Spleen (tissue), 11 donors: ENCODE results near the gene CCL1. TPM values are rescaled to one million over a fixed set of nuclear protein-coding genes. Genes with fewer than 3 reads are reported as not detected.
A peak's percentile ranks its signal among the peaks of the same experiment; 100 is the strongest.

Experiments
- DNase-seq: peaks from one replicate; pipeline ENCODE4 v3.0.0-alpha.2; 2020
- H3K27ac ChIP-seq, 8 donors: fragments of 200-600 bp; sonication (generic) in 7 of 8; 1 replicate in 4 of 8; 2 replicates in 4 of 8; pipeline versions ENCODE4 v1.5.0 to v1.8.0; 2016 to 2021; ENCODE audit warnings: inconsistent platforms in 4 of 8, mild to moderate bottlenecking in 4 of 8, moderate library complexity in 1 of 8
- H3K27me3 ChIP-seq, 7 donors: fragments of 200-600 bp; sonication (generic) in 6 of 7; replicated peaks in 1 of 7; 1 replicate in 4 of 7; 2 replicates in 3 of 7; pipeline versions ENCODE4 v1.5.0 to v1.8.0; 2016 to 2021; ENCODE audit warnings: inconsistent platforms in 3 of 7, mild to moderate bottlenecking in 1 of 7
- H3K36me3 ChIP-seq, 6 donors: fragments of 200-600 bp; sonication (generic) in 5 of 6; 1 replicate in 4 of 6; 2 replicates in 2 of 6; pipeline versions ENCODE4 v1.5.0 to v1.8.0; 2016 to 2021; ENCODE audit warnings: inconsistent platforms in 2 of 6
- H3K4me1 ChIP-seq, 6 donors: fragments of 200-600 bp; sonication (generic) in 5 of 6; 1 replicate in 3 of 6; 2 replicates in 3 of 6; pipeline versions ENCODE4 v1.5.0 to v1.8.0; 2016 to 2021; ENCODE audit warnings: inconsistent platforms in 3 of 6
- H3K4me3 ChIP-seq, 8 donors: fragments of 200-600 bp; sonication (generic) in 7 of 8; 1 replicate in 4 of 8; 2 replicates in 4 of 8; pipeline versions ENCODE4 v1.5.0 to v1.8.0; 2016 to 2021; ENCODE audit warnings: inconsistent platforms in 4 of 8, mild to moderate bottlenecking in 4 of 8, moderate library complexity in 2 of 8
- H3K9me3 ChIP-seq, 8 donors: fragments of 200-600 bp; sonication (generic) in 7 of 8; 1 replicate in 4 of 8; 2 replicates in 4 of 8; pipeline versions ENCODE4 v1.5.0 to v1.8.0; 2016 to 2021; ENCODE audit warnings: inconsistent platforms in 4 of 8
- POLR2A ChIP-seq, 3 donors: fragments of 450-650 bp; IDR thresholded peaks; one replicate each; pipeline ENCODE4 v1.5.1; 2017; ENCODE audit warnings: antibody characterized with exemption in 3 of 3, mild to moderate bottlenecking in 1 of 3
- POLR2AphosphoS5 ChIP-seq, 3 donors: sonication (generic); formaldehyde crosslinking; IDR thresholded peaks; one replicate each; pipeline ENCODE4 v1.5.1; 2017; ENCODE audit warnings: antibody characterized with exemption in 3 of 3
- WGBS, 5 donors: extraction: QIAGEN DNeasy Blood & Tissue Kit in 3 of 5; methylation state at CpG; one replicate each; pipeline versions ENCODE4 v1.1.5 to v1.1.7; 2013 to 2018; 5-methylcytosine and 5-hydroxymethylcytosine counted together
- intact Hi-C: fragments of 100-400 bp; cut with DNase I; formaldehyde crosslinking; loops from one replicate; pipeline ENCODE4 v1.15.0; 2023; ENCODE audit warnings: low total_unique reads
- polyA plus RNA-seq, 3 donors: library from polyadenylated mRNA; stranded (reverse); fragments of 200-250 nt; gene quantifications; one replicate each; pipeline ENCODE4 v1.2.1, GENCODE V29; 2013
- total RNA-seq, 7 donors: library from RNA; depleted of rRNA in 3 of 7; stranded (reverse); fragments of >200 nt in 3 of 7; fragmentation: NEBNext Ultra II Directional in 4 of 7; extraction: Animal tissue kit (Norgen Biotek cat#: 25700) in 4 of 7; gene quantifications; one replicate each; pipeline versions ENCODE4 v1.1.0 to v1.2.1, GENCODE V29; 2016 to 2021
- TF ChIP-seq, protein P1 (sequence below), 11 experiments: fragments of 200-600 bp in 7 of 11; fragments of 450-650 bp in 4 of 11; sonication (generic) in 4 of 11; IDR thresholded peaks in 8 of 11; conservative IDR thresholded peaks in 3 of 11; 1 replicate in 7 of 11; 2 replicates in 4 of 11; pipeline versions ENCODE4 v1.4.0 to v1.8.0; 2016 to 2021; ENCODE audit warnings: antibody characterized with exemption in 11 of 11, inconsistent platforms in 4 of 11, mild to moderate bottlenecking in 1 of 11
- donor health status: healthy with polysubstance abuse.
- donor health status: DM: no; HTN: no; CAD: no; lungs with moderate emphysema.
- donor health status: DM: no; HTN: no; CAD: no.
- donor health status: Bipolar disorder and iron deficiency.
- donor health status: healthy.
- donor health status: DM: no; HTN: no; CAD: no.
- donor health status: DM: yes; HTN: yes; CAD: no.

Gene CCL1
- total and polyA plus RNA-seq, 10 donors: not detected

DNA sequence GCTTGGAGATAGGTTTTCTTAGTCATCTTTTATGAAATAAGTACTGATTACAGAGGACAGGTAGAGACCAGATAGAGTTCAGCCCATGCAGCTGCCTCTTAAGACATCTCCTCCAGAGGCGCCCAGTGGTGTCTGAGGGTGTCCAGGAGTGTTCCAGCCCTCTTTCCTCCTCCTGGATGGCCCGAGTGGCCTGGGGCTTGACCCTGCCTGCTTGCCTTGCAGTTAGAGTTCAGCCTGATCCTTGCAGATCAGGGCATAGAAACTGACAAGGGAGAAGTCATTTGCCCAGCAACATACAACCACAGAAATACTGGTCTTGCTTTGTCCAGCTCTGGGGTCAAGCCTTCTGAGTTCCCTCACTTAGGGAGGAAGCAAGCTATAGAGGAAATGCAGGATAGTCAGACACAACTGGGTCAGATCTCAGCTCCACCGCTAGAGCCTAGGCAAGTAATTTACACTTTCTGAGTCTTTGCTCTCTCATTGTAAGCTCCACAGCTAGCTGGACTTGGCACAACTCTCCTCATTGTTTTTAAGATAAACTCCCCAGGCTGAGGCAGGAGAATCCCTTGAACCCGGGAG is 3.6 kb upstream of the CCL1 start:
- WGBS, 5 donors: 68 to 76% (median 70%) methylated on average over 4 of the region's 4 CpGs
- intact Hi-C loops: no loop called here
- H3K4me3 ChIP-seq: no peak overlapping the region
- no peaks in the 10 kb centered on the region for H3K9me3 ChIP-seq
- DNase-seq: no peak
- H3K36me3 ChIP-seq: no peaks in the 10 kb centered on the region
- peak overlapping the region in 2 of 8 donors; percentile 10 to 39 for H3K27ac ChIP-seq
- TF ChIP-seq POLR2AphosphoS5 (IDR thresholded peaks at IDR 0.05): no peak
- TF ChIP-seq, protein P1, sequence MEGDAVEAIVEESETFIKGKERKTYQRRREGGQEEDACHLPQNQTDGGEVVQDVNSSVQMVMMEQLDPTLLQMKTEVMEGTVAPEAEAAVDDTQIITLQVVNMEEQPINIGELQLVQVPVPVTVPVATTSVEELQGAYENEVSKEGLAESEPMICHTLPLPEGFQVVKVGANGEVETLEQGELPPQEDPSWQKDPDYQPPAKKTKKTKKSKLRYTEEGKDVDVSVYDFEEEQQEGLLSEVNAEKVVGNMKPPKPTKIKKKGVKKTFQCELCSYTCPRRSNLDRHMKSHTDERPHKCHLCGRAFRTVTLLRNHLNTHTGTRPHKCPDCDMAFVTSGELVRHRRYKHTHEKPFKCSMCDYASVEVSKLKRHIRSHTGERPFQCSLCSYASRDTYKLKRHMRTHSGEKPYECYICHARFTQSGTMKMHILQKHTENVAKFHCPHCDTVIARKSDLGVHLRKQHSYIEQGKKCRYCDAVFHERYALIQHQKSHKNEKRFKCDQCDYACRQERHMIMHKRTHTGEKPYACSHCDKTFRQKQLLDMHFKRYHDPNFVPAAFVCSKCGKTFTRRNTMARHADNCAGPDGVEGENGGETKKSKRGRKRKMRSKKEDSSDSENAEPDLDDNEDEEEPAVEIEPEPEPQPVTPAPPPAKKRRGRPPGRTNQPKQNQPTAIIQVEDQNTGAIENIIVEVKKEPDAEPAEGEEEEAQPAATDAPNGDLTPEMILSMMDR (IDR thresholded peaks at IDR 0.05 in 8 of 11, conservative IDR thresholded peaks at IDR 0.05 in 3 of 11): no peak
- TF ChIP-seq POLR2A (IDR thresholded peaks at IDR 0.05): no peak
- peaks cover 0 to 65% (median 24%) of the 10 kb centered on the region in 6 donors for H3K4me1 ChIP-seq
- H3K27me3 ChIP-seq: peaks cover 0 to 77% (median 0%) of the 10 kb centered on the region in 7 donors

DNA sequence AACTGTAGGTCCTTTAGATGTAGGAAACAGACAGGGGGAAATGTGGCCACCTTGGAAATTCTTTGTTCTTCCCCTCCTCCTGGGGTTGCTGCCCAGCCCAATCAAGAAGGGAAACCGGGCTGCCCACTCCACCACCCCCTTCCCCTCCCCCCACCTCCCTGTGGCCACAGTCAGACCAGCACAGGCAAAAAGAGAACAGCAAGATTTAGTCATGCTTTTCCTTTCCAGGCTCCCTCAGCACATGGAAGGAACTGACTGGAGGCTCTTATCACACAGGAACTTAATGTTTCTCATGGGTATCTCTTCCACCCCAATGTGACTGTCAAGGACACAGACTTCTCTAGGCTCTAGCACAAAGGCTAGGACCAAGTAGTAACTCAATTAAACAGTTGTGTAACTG is 3.0 kb upstream of the CCL1 start:
- Histone ChIP-seq H3K27me3 (peaks cover 0 to 78% (median 0%) of the 10 kb centered on the region in 7 donors), H3K36me3 (no peaks in the 10 kb centered on the region), H3K4me1 (peaks cover 0 to 67% (median 26%) of the 10 kb centered on the region in 6 donors), H3K9me3 (no peaks in the 10 kb centered on the region), H3K27ac (peak overlapping the region in 1 of 8 donors; percentile 39), H3K4me3 (no peak overlapping the region)
- WGBS, 5 donors: 0 to 19% (median 6%) methylated on average over 1 of the region's 1 CpG
- intact Hi-C loops: no loop called here
- no peak for DNase-seq
- TF ChIP-seq, protein P1 (IDR thresholded peaks at IDR 0.05 in 8 of 11, conservative IDR thresholded peaks at IDR 0.05 in 3 of 11): no peak
- TF ChIP-seq POLR2A (IDR thresholded peaks at IDR 0.05) (no peak), POLR2AphosphoS5 (IDR thresholded peaks at IDR 0.05) (no peak)

DNA sequence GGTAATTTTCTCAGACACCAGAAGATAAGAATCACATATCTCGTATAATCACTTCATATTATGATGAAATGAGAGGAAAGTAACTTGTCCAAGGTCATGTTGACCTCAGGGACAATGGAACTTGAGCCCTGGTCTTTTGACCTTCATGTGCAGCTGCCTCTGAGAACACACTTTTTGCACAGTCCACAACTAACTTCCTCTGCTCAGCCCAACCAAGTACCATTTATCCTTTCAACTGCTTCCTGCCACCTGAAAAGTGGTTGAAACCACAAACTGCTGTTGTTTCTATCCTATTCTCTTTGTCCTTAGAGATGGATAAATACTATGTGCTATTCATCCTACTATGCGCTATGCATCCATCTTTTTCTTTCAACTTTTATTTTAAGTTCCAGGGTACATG is 2.3 kb upstream of the CCL1 start:
- H3K4me1 ChIP-seq: peaks cover 0 to 62% (median 24%) of the 10 kb centered on the region in 6 donors
- DNase-seq: no peak
- TF ChIP-seq, protein P1 (IDR thresholded peaks at IDR 0.05 in 8 of 11, conservative IDR thresholded peaks at IDR 0.05 in 3 of 11): no peak
- TF ChIP-seq POLR2A (IDR thresholded peaks at IDR 0.05): no peak
- no peak for TF ChIP-seq POLR2AphosphoS5 (IDR thresholded peaks at IDR 0.05)
- intact Hi-C loops: no loop called here
- no peak overlapping the region for H3K27ac ChIP-seq
- peaks cover 0 to 77% (median 0%) of the 10 kb centered on the region in 7 donors for H3K27me3 ChIP-seq
- no peak overlapping the region for H3K4me3 ChIP-seq
- 13 to 43% (median 29%) methylated on average over 2 of the region's 2 CpGs for whole genome bisulfite sequencing, 5 donors
- H3K36me3 ChIP-seq: no peaks in the 10 kb centered on the region
- H3K9me3 ChIP-seq: no peaks in the 10 kb centered on the region

DNA sequence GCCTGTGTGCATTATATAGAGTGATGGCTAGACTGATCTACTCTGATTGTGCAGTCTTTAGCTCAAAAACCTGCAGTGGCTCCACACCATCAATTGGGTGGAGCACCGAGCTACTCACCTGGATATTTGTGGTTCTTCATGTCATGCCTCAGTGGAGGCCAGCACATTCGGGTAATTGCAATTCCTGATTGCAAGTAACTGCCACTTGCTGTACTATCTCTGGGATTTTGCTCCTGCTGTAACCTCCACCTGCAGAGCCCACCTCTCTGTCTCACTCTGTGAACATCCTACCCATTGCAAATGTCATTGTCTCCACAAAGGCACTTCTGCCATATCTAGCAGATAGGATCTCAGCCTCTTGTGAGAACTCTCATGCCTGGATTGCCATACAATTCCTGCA is 1.7 kb upstream of the CCL1 start:
- TF ChIP-seq, protein P1 (IDR thresholded peaks at IDR 0.05 in 8 of 11, conservative IDR thresholded peaks at IDR 0.05 in 3 of 11): no peak
- TF ChIP-seq POLR2A (IDR thresholded peaks at IDR 0.05) (no peak), POLR2AphosphoS5 (IDR thresholded peaks at IDR 0.05) (no peak)
- no peak overlapping the region for H3K4me3 ChIP-seq
- H3K36me3 ChIP-seq: no peaks in the 10 kb centered on the region
- H3K27ac ChIP-seq: no peak overlapping the region
- intact Hi-C loops: no loop called here
- H3K9me3 ChIP-seq: no peaks in the 10 kb centered on the region
- peaks cover 0 to 71% (median 0%) of the 10 kb centered on the region in 7 donors for H3K27me3 ChIP-seq
- peaks cover 0 to 56% (median 24%) of the 10 kb centered on the region in 6 donors for H3K4me1 ChIP-seq
- no peak for DNase-seq
- 53 to 68% (median 63%) methylated on average over 2 of the region's 2 CpGs for WGBS, 5 donors
